Neural cell (in vitro differentiated cells): ENCODE measurements around the gene ME2. TPM values are rescaled to one million over a fixed set of nuclear protein-coding genes. Genes with fewer than 3 reads are reported as not detected.

Source experiments
- H2AFZ ChIP-seq: fragments of 200-600, 300-800 bp; sonication (generic), shearing (Covaris generic); 2 replicates; pipeline ENCODE4 v1.6.0; 2014; ENCODE audit warnings: low read depth, mild to moderate bottlenecking, antibody characterized with exemption, low read length, moderate library complexity
- H3F3A ChIP-seq: fragments of 200-600 bp; shearing (Covaris generic); 2 replicates; pipeline ENCODE4 v1.6.1; 2016; ENCODE audit warnings: mild to moderate bottlenecking, moderate library complexity, mixed read lengths, antibody characterized with exemption, low read length; ENCODE audit not compliant: insufficient read depth, poor library complexity, severe bottlenecking
- H3K27ac ChIP-seq: fragments of 200-600, 300-800 bp; sonication (generic), shearing (Covaris generic); 2 replicates; pipeline ENCODE4 v1.5.1; 2014; ENCODE audit warnings: mild to moderate bottlenecking, low read length, moderate library complexity
- H3K27me3 ChIP-seq: fragments of 300-800, 200-600 bp; sonication (generic), shearing (Covaris generic); 2 replicates; pipeline ENCODE4 v1.6.0; 2014; ENCODE audit warnings: mild to moderate bottlenecking, low read depth, low read length, moderate library complexity; ENCODE audit not compliant: insufficient read depth
- H3K36me3 ChIP-seq: fragments of 300-800, 200-600 bp; sonication (generic), shearing (Covaris generic); 2 replicates; pipeline ENCODE4 v1.5.1; 2014; ENCODE audit warnings: mild to moderate bottlenecking, antibody characterized with exemption, low read length, moderate library complexity; ENCODE audit not compliant: insufficient read depth
- H3K4me2 ChIP-seq: fragments of 300-800, 200-600 bp; sonication (generic), shearing (Covaris generic); 2 replicates; pipeline ENCODE4 v1.6.0; 2014; ENCODE audit warnings: mild to moderate bottlenecking, low read length
- H3K4me3 ChIP-seq: fragments of 300-800, 200-600 bp; sonication (generic), shearing (Covaris generic); 2 replicates; pipeline ENCODE4 v1.5.1; 2014; ENCODE audit warnings: mild to moderate bottlenecking, low read length, moderate library complexity
- H3K79me2 ChIP-seq: fragments of 200-600 bp; shearing (Covaris generic); replicated peaks from 2 replicates; pipeline ENCODE4 v1.6.0; 2014; ENCODE audit warnings: mild to moderate bottlenecking, low read length, moderate library complexity; ENCODE audit not compliant: insufficient read depth
- H3K9ac ChIP-seq: fragments of 300-800, 200-600 bp; sonication (generic), shearing (Covaris generic); 2 replicates; pipeline ENCODE4 v1.6.1; 2016; ENCODE audit warnings: mild to moderate bottlenecking, low read length, mixed read lengths
- H3K9me2 ChIP-seq: fragments of 200-600 bp; shearing (Covaris generic); 2 replicates; pipeline ENCODE4 v1.6.1; 2016; ENCODE audit warnings: mild to moderate bottlenecking, low read length, mixed read lengths; ENCODE audit not compliant: insufficient read depth
- H3K9me3 ChIP-seq: fragments of 200-600, 300-800 bp; sonication (generic), shearing (Covaris generic); 2 replicates; pipeline ENCODE4 v1.6.1; 2016; ENCODE audit warnings: mild to moderate bottlenecking, mixed run types, low read length, moderate library complexity, mixed read lengths
- H4K20me1 ChIP-seq: fragments of 200-600 bp; shearing (Covaris generic); 2 replicates; pipeline ENCODE4 v1.6.1; 2016; ENCODE audit warnings: mild to moderate bottlenecking, mixed run types; ENCODE audit not compliant: insufficient read depth
- EP300 ChIP-seq: fragments of 450-650 bp; conservative IDR thresholded peaks from 2 replicates; pipeline ENCODE4 v1.6.1; 2014; ENCODE audit warnings: antibody characterized with exemption, mild to moderate bottlenecking, moderate library complexity; ENCODE audit not compliant: poor library complexity, severe bottlenecking
- EZH2 ChIP-seq: fragments of 200-600, 300-800 bp; shearing (Covaris generic), sonication (generic); IDR thresholded peaks from 2 replicates; pipeline ENCODE4 v1.6.1; 2014; ENCODE audit warnings: antibody characterized with exemption, low read length, borderline replicate concordance, mild to moderate bottlenecking; ENCODE audit not compliant: insufficient read depth, poor library complexity, severe bottlenecking
- MXI1 ChIP-seq: fragments of 450-650 bp; conservative IDR thresholded peaks from 2 replicates; pipeline ENCODE4 v1.6.1; 2014; ENCODE audit warnings: antibody characterized with exemption, mild to moderate bottlenecking; ENCODE audit not compliant: poor library complexity, severe bottlenecking
- POLR2AphosphoS5 ChIP-seq: IDR thresholded peaks from 2 replicates; pipeline ENCODE4 v1.6.1; 2012
- RAD21 ChIP-seq: fragments of 450-650 bp; conservative IDR thresholded peaks from 2 replicates; pipeline ENCODE4 v1.6.1; 2014; ENCODE audit warnings: antibody characterized with exemption, mild to moderate bottlenecking, moderate library complexity
- SMC3 ChIP-seq: fragments of 450-650 bp; conservative IDR thresholded peaks from 2 replicates; pipeline ENCODE4 v1.6.1; 2014; ENCODE audit warnings: antibody characterized with exemption, mild to moderate bottlenecking, moderate library complexity; ENCODE audit not compliant: poor library complexity
- TAF1 ChIP-seq: IDR thresholded peaks from 2 replicates; pipeline ENCODE4 v1.6.1; 2012; ENCODE audit warnings: low read depth
- polyA plus RNA-seq: library from polyadenylated mRNA; depleted of rRNA; stranded (reverse); fragments of >200 nt; gene quantifications from 2 replicates; pipeline ENCODE4 v1.2.3, GENCODE V29; 2014
- TF ChIP-seq, protein P1 (sequence below): IDR thresholded peaks from 2 replicates; pipeline ENCODE4 v1.6.1; 2012; ENCODE audit warnings: borderline replicate concordance
- TF ChIP-seq, protein P2 (sequence below): fragments of 450-650 bp; IDR thresholded peaks from 2 replicates; pipeline ENCODE4 v1.5.1; 2014; ENCODE audit warnings: antibody characterized with exemption, mild to moderate bottlenecking, moderate library complexity; ENCODE audit not compliant: poor library complexity, severe bottlenecking

Gene ME2
- polyA plus RNA-seq, 1 donor from 2014 or later, result 76.2 TPM

DNA sequence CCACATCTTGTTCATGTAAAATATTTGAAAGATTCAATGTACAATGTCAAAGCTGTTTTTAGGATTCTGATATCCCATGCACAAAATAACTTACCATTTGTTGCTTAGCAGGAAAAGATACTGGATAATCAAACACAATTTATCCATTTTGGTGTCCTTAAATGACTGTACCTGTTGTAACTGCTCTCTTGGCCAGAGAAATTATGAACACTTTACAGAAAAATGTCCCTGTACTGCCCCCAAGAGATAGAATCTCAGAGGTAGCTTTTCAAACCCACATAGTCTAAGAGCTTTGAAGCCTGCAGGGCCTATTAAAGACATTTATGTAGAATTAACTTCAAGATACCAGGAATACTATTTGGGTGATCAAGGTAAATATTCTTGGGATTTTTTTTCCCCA lies 12.2 kb upstream of the ME2 start:
- Histone ChIP-seq H3K79me2 (no peaks in the 10 kb centered on the region), H3K27me3 (no peaks in the 10 kb centered on the region), H3F3A (no peaks in the 10 kb centered on the region), H2AFZ (no peak overlapping the region), H3K9ac (no peak overlapping the region), H3K9me3 (no peaks in the 10 kb centered on the region), H3K27ac (no peak overlapping the region), H3K4me2 (no peak overlapping the region), H4K20me1 (no peaks in the 10 kb centered on the region), H3K9me2 (no peaks in the 10 kb centered on the region), H3K4me3 (no peak overlapping the region), H3K36me3 (no peaks in the 10 kb centered on the region)
- TF ChIP-seq, protein P1, sequence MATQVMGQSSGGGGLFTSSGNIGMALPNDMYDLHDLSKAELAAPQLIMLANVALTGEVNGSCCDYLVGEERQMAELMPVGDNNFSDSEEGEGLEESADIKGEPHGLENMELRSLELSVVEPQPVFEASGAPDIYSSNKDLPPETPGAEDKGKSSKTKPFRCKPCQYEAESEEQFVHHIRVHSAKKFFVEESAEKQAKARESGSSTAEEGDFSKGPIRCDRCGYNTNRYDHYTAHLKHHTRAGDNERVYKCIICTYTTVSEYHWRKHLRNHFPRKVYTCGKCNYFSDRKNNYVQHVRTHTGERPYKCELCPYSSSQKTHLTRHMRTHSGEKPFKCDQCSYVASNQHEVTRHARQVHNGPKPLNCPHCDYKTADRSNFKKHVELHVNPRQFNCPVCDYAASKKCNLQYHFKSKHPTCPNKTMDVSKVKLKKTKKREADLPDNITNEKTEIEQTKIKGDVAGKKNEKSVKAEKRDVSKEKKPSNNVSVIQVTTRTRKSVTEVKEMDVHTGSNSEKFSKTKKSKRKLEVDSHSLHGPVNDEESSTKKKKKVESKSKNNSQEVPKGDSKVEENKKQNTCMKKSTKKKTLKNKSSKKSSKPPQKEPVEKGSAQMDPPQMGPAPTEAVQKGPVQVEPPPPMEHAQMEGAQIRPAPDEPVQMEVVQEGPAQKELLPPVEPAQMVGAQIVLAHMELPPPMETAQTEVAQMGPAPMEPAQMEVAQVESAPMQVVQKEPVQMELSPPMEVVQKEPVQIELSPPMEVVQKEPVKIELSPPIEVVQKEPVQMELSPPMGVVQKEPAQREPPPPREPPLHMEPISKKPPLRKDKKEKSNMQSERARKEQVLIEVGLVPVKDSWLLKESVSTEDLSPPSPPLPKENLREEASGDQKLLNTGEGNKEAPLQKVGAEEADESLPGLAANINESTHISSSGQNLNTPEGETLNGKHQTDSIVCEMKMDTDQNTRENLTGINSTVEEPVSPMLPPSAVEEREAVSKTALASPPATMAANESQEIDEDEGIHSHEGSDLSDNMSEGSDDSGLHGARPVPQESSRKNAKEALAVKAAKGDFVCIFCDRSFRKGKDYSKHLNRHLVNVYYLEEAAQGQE, result no peak
- TF ChIP-seq, protein P2, sequence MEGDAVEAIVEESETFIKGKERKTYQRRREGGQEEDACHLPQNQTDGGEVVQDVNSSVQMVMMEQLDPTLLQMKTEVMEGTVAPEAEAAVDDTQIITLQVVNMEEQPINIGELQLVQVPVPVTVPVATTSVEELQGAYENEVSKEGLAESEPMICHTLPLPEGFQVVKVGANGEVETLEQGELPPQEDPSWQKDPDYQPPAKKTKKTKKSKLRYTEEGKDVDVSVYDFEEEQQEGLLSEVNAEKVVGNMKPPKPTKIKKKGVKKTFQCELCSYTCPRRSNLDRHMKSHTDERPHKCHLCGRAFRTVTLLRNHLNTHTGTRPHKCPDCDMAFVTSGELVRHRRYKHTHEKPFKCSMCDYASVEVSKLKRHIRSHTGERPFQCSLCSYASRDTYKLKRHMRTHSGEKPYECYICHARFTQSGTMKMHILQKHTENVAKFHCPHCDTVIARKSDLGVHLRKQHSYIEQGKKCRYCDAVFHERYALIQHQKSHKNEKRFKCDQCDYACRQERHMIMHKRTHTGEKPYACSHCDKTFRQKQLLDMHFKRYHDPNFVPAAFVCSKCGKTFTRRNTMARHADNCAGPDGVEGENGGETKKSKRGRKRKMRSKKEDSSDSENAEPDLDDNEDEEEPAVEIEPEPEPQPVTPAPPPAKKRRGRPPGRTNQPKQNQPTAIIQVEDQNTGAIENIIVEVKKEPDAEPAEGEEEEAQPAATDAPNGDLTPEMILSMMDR, result no peak
- no peak for TF ChIP-seq POLR2AphosphoS5
- no peak for TF ChIP-seq SMC3
- TF ChIP-seq EP300, result no peak
- TF ChIP-seq MXI1, result no peak
- TF ChIP-seq RAD21, result no peak
- TF ChIP-seq TAF1, result no peak
- TF ChIP-seq EZH2, result no peak

DNA sequence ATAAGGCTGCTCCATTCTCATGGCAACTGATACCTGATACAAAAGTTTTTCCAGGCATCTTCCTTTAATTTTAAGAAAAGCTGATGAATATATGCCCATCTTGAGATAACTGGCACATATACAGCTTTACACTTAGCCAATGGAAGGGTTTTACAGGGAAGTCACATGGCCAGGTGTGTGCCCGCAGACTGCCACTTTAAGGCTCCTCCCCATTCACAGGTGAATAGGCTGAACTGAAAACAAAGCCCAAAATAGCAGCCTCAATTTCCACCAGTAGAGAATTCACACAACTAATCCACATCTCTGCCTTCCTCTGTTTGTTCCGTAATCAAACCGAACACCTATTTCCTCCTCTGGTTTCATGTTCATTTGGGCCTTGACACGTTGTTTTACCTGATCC lies 9.8 kb upstream of the ME2 start:
- H3K27me3 ChIP-seq, result no peaks in the 10 kb centered on the region
- H3K9me2 ChIP-seq, result no peaks in the 10 kb centered on the region
- H2AFZ ChIP-seq, result no peak overlapping the region
- H3K36me3 ChIP-seq, result no peaks in the 10 kb centered on the region
- no peak overlapping the region for H3K4me2 ChIP-seq
- H3K9me3 ChIP-seq, result no peaks in the 10 kb centered on the region
- TF ChIP-seq, protein P1, result no peak
- TF ChIP-seq EZH2, result no peak
- TF ChIP-seq POLR2AphosphoS5, result no peak
- no peak for TF ChIP-seq RAD21
- TF ChIP-seq SMC3, result no peak
- TF ChIP-seq, protein P2, result no peak
- no peak for TF ChIP-seq EP300
- TF ChIP-seq MXI1, result no peak
- TF ChIP-seq TAF1, result no peak
- H3K4me3 ChIP-seq, result no peak overlapping the region
- no peaks in the 10 kb centered on the region for H4K20me1 ChIP-seq
- H3K27ac ChIP-seq, result no peak overlapping the region
- no peak overlapping the region for H3K9ac ChIP-seq
- H3K79me2 ChIP-seq, result no peaks in the 10 kb centered on the region
- H3F3A ChIP-seq, result no peaks in the 10 kb centered on the region
